Caco-2 (cell line): ENCODE results near the gene ATF6B. TPM values are rescaled to one million over a fixed set of nuclear protein-coding genes. Genes with fewer than 3 reads are reported as not detected.

Source experiments
- BruUV-seq: library from RNA; stranded (reverse); fragments of 400-500 nt; replicated peaks from 2 replicates; lab custom pipeline; 2021; lab: Mats Ljungman, UMichigan
- CTCF ChIA-PET: fragments of 300-600 bp; sonication (Branson Sonifier 250); formaldehyde crosslinking; loops from one replicate; lab custom pipeline; 2022; ENCODE audit warnings: antibody characterized with exemption; lab: Charles Lee
- POLR2A ChIA-PET: fragments of 300-600 bp; sonication (Branson Sonifier 250); formaldehyde crosslinking; loops from one replicate; lab custom pipeline; 2022; ENCODE audit warnings: antibody characterized with exemption; lab: Charles Lee
- DNase-seq, 2 experiments: peaks; one replicate each; pipeline versions ENCODE4 v3.0.0 to v3.0.0-alpha.2; 2020 to 2022
- H3K27me3 ChIP-seq: replicated peaks from 2 replicates; pipeline ENCODE4 v1.6.0; 2011; ENCODE audit warnings: low read length; ENCODE audit not compliant: control insufficient read depth, insufficient read depth
- H3K36me3 ChIP-seq: 2 replicates; pipeline ENCODE4 v1.5.1; 2011; ENCODE audit warnings: low read length; ENCODE audit not compliant: control insufficient read depth, insufficient read depth
- H3K4me1 ChIP-seq: fragments of 250-450 bp; sonication (Bioruptor Pico); 2 replicates; pipeline ENCODE4 v1.5.1; 2020; ENCODE audit warnings: mild to moderate bottlenecking
- H3K4me3 ChIP-seq: 2 replicates; pipeline ENCODE4 v1.5.1; 2011; ENCODE audit warnings: low read depth, mild to moderate bottlenecking, control low read depth, low read length
- H3K9me3 ChIP-seq: fragments of 250-450 bp; sonication (Bioruptor Pico); 2 replicates; pipeline ENCODE4 v1.5.1; 2020; ENCODE audit warnings: mild to moderate bottlenecking, moderate library complexity
- H3K27ac Mint-ChIP-seq: one replicate; pipeline ENCODE4 v1.8.0; 2022; ENCODE audit warnings: mixed read lengths; ENCODE audit not compliant: unreplicated experiment
- H3K27me3 Mint-ChIP-seq: one replicate; pipeline ENCODE4 v1.8.0; 2022; ENCODE audit warnings: mixed read lengths; ENCODE audit not compliant: insufficient read depth, unreplicated experiment
- H3K36me3 Mint-ChIP-seq: one replicate; pipeline ENCODE4 v1.8.0; 2022; ENCODE audit warnings: mild to moderate bottlenecking, mixed read lengths; ENCODE audit not compliant: insufficient read depth, unreplicated experiment
- H3K4me1 Mint-ChIP-seq: one replicate; pipeline ENCODE4 v1.8.0; 2022; ENCODE audit warnings: low read depth, mixed read lengths; ENCODE audit not compliant: unreplicated experiment
- H3K4me3 Mint-ChIP-seq: one replicate; pipeline ENCODE4 v1.8.0; 2022; ENCODE audit warnings: mild to moderate bottlenecking, moderate library complexity, mixed read lengths; ENCODE audit not compliant: unreplicated experiment
- H3K9me3 Mint-ChIP-seq: one replicate; pipeline ENCODE4 v1.8.0; 2022; ENCODE audit warnings: mixed read lengths; ENCODE audit not compliant: unreplicated experiment
- intact Hi-C: fragments of 100-400 bp; cut with micrococcal nuclease; formaldehyde crosslinking; loops from one replicate; pipeline ENCODE4 v1.10.0; 2022; ENCODE audit not compliant: unreplicated experiment
- total RNA-seq: library from RNA; stranded (reverse); gene quantifications from 2 replicates; pipeline ENCODE4 v1.2.3, GENCODE V29; 2022
- TF ChIP-seq, protein P1 (sequence below), 2 experiments: fragments of 200-600 bp in 1 of 2; IDR thresholded peaks; 1 replicate in 1 of 2; 2 replicates in 1 of 2; pipeline versions ENCODE4 v1.5.1 to v1.8.0; 2011 to 2022; ENCODE audit warnings: antibody characterized with exemption in 1 of 2, control low read depth in 1 of 2, inconsistent platforms in 1 of 2, low read depth in 1 of 2, low read length in 1 of 2, mild to moderate bottlenecking in 1 of 2, moderate library complexity in 1 of 2; ENCODE audit not compliant: insufficient read depth in 1 of 2, severe bottlenecking in 1 of 2, unreplicated experiment in 1 of 2

The ATF6B gene
- total RNA-seq, 1 experiment from 2014 or later = 64.9 TPM

DNA sequence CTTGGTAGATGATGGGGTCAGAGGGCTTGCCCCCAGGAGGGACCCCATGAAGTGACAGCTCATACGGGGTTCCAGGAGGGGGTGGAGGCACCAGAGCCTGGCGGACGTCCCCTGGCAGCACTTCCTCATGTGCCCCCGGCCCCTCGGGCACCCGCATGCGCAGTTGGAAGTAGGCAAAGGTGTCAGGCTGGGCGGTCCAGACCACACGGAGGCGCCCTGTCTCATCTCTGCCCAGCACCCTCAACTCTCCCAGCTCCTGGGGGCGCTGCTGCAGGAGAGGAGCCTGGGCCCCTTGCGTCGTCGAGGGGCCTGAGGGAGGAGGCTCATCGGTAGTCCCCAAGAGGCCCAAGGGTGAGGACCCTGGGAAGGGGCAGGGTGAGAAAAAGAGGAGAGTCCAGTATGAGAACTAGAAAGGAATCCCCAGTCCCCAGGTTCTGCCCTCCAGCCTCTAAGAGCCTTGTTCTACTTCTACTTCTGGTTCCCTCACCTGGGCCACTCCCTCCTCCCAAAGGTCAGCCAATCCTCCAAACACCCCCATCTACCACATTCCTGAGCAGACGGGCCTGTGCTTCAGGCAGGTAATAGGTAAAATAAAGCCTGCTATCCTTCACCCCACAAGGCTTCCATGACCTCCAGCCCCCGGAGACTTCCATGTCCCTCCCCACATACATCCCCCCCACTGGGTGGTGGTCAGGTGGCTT is 42.1 kb downstream of the ATF6B start:
- no peaks in the 10 kb centered on the region for H3K9me3 Mint-ChIP-seq
- no TSS peak for BruUV-seq
- peaks cover 33% of the 10 kb centered on the region for H3K4me1 Mint-ChIP-seq
- ChIA-PET CTCF (no interaction called here), POLR2A (no interaction called here)
- TF ChIP-seq, protein P1, sequence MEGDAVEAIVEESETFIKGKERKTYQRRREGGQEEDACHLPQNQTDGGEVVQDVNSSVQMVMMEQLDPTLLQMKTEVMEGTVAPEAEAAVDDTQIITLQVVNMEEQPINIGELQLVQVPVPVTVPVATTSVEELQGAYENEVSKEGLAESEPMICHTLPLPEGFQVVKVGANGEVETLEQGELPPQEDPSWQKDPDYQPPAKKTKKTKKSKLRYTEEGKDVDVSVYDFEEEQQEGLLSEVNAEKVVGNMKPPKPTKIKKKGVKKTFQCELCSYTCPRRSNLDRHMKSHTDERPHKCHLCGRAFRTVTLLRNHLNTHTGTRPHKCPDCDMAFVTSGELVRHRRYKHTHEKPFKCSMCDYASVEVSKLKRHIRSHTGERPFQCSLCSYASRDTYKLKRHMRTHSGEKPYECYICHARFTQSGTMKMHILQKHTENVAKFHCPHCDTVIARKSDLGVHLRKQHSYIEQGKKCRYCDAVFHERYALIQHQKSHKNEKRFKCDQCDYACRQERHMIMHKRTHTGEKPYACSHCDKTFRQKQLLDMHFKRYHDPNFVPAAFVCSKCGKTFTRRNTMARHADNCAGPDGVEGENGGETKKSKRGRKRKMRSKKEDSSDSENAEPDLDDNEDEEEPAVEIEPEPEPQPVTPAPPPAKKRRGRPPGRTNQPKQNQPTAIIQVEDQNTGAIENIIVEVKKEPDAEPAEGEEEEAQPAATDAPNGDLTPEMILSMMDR (IDR thresholded peaks at IDR 0.05; ENCODE audit: insufficient read depth in 1 of 2, low read depth in 1 of 2, low read length in 1 of 2, severe bottlenecking in 1 of 2, unreplicated experiment in 1 of 2) = no peak
- Histone ChIP-seq H3K9me3 (no peaks in the 10 kb centered on the region), H3K4me3 (no peak overlapping the region), H3K27me3 (no peaks in the 10 kb centered on the region; the same call in 1 of the 2 replicates), H3K36me3 (no peaks in the 10 kb centered on the region), H3K4me1 (peaks cover 24% of the 10 kb centered on the region)
- no peaks in the 10 kb centered on the region for H3K27me3 Mint-ChIP-seq
- DNase-seq = peak; percentile 64 to 70
- H3K36me3 Mint-ChIP-seq = no peaks in the 10 kb centered on the region
- intact Hi-C loops = no loop called here
- H3K4me3 Mint-ChIP-seq = no peak overlapping the region
- H3K27ac Mint-ChIP-seq = peak overlapping the region; percentile 85

DNA sequence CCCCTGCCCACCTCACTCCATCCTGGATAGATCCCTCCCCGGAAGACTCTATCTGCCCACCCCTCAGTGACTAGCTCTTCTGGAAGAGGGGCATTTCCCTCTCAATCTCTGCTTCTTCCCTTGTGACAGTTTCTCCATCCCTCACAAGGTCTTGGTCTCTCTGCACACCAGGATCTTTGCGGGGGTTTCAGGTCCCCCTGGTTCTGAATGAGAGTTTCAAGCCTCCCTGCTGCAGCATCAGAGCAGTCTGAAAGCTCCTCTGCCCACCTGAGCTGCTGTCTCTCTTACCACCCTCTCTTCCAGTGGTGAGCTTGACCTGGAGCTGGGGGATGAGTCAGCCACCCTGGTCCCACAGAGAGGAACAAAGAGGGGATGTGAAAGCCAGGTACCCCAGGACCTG is 43.3 kb downstream of the ATF6B start:
- Mint-ChIP-seq H3K4me1 (peaks cover 33% of the 10 kb centered on the region), H3K9me3 (no peaks in the 10 kb centered on the region), H3K36me3 (no peaks in the 10 kb centered on the region), H3K4me3 (no peak overlapping the region), H3K27me3 (no peaks in the 10 kb centered on the region), H3K27ac (no peak overlapping the region)
- ChIA-PET CTCF (interaction anchor here (1.0 kb wide), 1 partner anchor 33 kb away, joined by 3 read pairs; no protein-coding TSS in a partner anchor), POLR2A (no interaction called here)
- intact Hi-C loops = no loop called here
- H3K9me3 ChIP-seq = no peaks in the 10 kb centered on the region
- H3K4me3 ChIP-seq = no peak overlapping the region
- no peaks in the 10 kb centered on the region for H3K27me3 ChIP-seq
- DNase-seq = no peak
- no peaks in the 10 kb centered on the region for H3K36me3 ChIP-seq
- no TSS peak for BruUV-seq
- TF ChIP-seq, protein P1 (IDR thresholded peaks at IDR 0.05; ENCODE audit: insufficient read depth in 1 of 2, low read depth in 1 of 2, low read length in 1 of 2, severe bottlenecking in 1 of 2, unreplicated experiment in 1 of 2) = no peak
- peaks cover 24% of the 10 kb centered on the region for H3K4me1 ChIP-seq

DNA sequence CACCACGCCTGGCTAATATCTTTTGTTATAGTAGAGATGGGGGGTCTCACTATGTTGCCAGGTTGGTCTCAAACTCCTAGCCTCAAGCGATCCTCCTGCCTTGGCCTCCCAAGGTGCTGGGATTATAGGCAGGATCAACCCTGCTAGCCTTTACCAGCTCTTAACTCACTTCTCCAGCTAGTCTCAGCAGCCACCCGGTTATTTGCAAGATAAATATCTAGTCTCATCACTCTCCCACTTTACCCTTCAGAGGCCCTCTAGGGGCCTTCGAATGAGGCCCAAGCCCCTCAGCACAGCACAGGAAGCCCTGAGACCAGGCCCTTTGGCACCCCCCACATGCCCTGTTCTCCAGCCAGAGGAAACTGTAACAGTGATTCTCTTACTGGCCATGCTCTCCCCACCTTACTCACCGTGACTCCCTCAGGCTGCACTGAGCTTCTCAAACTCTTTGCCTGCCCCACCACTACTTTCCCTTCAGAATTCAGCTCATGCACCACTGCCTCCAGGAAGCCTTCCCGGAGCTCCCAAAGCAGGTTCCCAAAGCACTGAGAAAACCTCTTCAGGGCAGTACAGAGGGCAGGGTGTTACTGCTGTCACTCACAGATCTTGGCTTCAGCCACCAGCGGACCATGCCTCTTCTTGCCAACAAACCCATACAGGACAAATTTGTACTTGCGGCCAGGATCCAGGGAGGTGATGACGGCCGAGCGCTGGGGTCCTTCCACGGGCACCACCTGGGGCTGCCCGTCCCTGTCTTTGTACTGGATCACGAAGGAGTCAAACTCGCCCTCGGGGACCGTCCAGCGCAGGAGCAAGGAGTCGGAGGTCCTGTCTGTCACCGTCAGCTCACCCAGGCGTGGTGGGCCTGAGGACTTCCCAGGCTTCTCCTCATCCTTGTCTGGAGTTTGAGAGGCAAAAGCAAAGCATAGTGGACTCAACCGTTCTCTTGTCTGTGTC is 44.0 kb downstream of the ATF6B start:
- TF ChIP-seq, protein P1 (IDR thresholded peaks at IDR 0.05; ENCODE audit: insufficient read depth in 1 of 2, low read depth in 1 of 2, low read length in 1 of 2, severe bottlenecking in 1 of 2, unreplicated experiment in 1 of 2) = no peak
- no peak overlapping the region for H3K4me3 ChIP-seq
- peaks cover 24% of the 10 kb centered on the region for H3K4me1 ChIP-seq
- intact Hi-C loops = no loop called here
- Mint-ChIP-seq H3K27ac (no peak overlapping the region), H3K4me3 (no peak overlapping the region), H3K27me3 (no peaks in the 10 kb centered on the region), H3K4me1 (peaks cover 33% of the 10 kb centered on the region), H3K36me3 (no peaks in the 10 kb centered on the region), H3K9me3 (no peaks in the 10 kb centered on the region)
- CTCF ChIA-PET = interaction anchor here (1.0 kb wide), 1 partner anchor 33 kb away, joined by 3 read pairs; no protein-coding TSS in a partner anchor
- BruUV-seq = no TSS peak
- H3K27me3 ChIP-seq = no peaks in the 10 kb centered on the region
- H3K9me3 ChIP-seq = no peaks in the 10 kb centered on the region
- H3K36me3 ChIP-seq = no peaks in the 10 kb centered on the region
- DNase-seq = no peak
- POLR2A ChIA-PET = no interaction called here
